ENCODE data around the gene OR2B2. TPM values are rescaled to one million over a fixed set of nuclear protein-coding genes. Genes with fewer than 3 reads are reported as not detected.
"Not testable (repeated sequence)": the region's sequence is repeated elsewhere in the genome, so short reads cannot be mapped to it uniquely, and the experiment has no call there.

Gene OR2B2
- total RNA-seq, 1 experiment from 2014 or later: not detected

- no peak for DNase-seq (ENCODE audit: low spot score)
- Mint-ChIP-seq H3K36me3 (no peaks in the 10 kb centered on the region), H3K4me3 (no peak overlapping the region), H3K27ac (no peak overlapping the region), H3K4me1 (peaks cover 1% of the 10 kb centered on the region; the same call in 1 of the 2 replicates), H3K27me3 (ENCODE audit: low read depth) (peaks cover 6% of the 10 kb centered on the region; the same call in 1 of the 2 replicates), H3K9me3 (peaks cover 21% of the 10 kb centered on the region)
- no peak for ATAC-seq
- POLR2A ChIA-PET: no interaction called here
- TF ChIP-seq FOXP1 (CRISPR knock-in tag; IDR thresholded peaks at IDR 0.05; ENCODE audit: borderline replicate concordance) (no peak), E2F5 (CRISPR knock-in tag; IDR thresholded peaks at IDR 0.05) (no peak), TEAD1 (CRISPR knock-in tag; IDR thresholded peaks at IDR 0.05) (no peak), CREB1 (CRISPR knock-in tag; IDR thresholded peaks at IDR 0.05) (no peak), OVOL2 (CRISPR knock-in tag; IDR thresholded peaks at IDR 0.05; ENCODE audit: borderline replicate concordance) (no peak), ZNF121 (CRISPR knock-in tag; IDR thresholded peaks at IDR 0.05) (no peak), ZNF219 (CRISPR knock-in tag; IDR thresholded peaks at IDR 0.05; ENCODE audit: borderline replicate concordance) (no peak), NR3C1 (CRISPR knock-in tag; conservative IDR thresholded peaks at IDR 0.05; ENCODE audit: low read depth) (no peak), HMGA2 (CRISPR knock-in tag; IDR thresholded peaks at IDR 0.05) (no peak), NR1H2 (CRISPR knock-in tag; IDR thresholded peaks at IDR 0.05) (no peak)
- CTCF ChIA-PET: no interaction called here
These were observed 36.0 kb upstream of the OR2B2 start for GRCh38 chr6:27948237-27948636.

- peak; percentile 15 for DNase-seq (ENCODE audit: low spot score)
- not testable (repeated sequence) for H3K36me3 Mint-ChIP-seq
- H3K4me3 Mint-ChIP-seq: peak overlapping the region; percentile 47
These were observed 30.9 kb upstream of the OR2B2 start for GRCh38 chr6:27943072-27943471.

GRCh38 chr6:27940766-27941165 lies 28.6 kb upstream of the OR2B2 start:
- POLR2A ChIA-PET: no interaction called here
- Mint-ChIP-seq H3K9me3 (0 out of 2 replicates have a peak, but pooled peaks cover 3% of the 10 kb centered on the region), H3K4me1 (peaks cover 11% of the 10 kb centered on the region), H3K27ac (no peak overlapping the region), H3K27me3 (ENCODE audit: low read depth) (peaks cover 3% of the 10 kb centered on the region; the same call in 1 of the 2 replicates), H3K4me3 (no peak overlapping the region), H3K36me3 (no peaks in the 10 kb centered on the region)
- CTCF ChIA-PET: no interaction called here
- ATAC-seq (no peak), DNase-seq (ENCODE audit: low spot score) (no peak)
- TF ChIP-seq ERG (CRISPR knock-in tag; IDR thresholded peaks at IDR 0.05) (no peak), FOXK1 (CRISPR knock-in tag; IDR thresholded peaks at IDR 0.05) (no peak), PRRX2 (CRISPR knock-in tag; IDR thresholded peaks at IDR 0.05) (no peak), AFF4 (CRISPR knock-in tag; IDR thresholded peaks at IDR 0.05; ENCODE audit: borderline replicate concordance) (no peak), ZBTB21 (CRISPR knock-in tag; IDR thresholded peaks at IDR 0.05; ENCODE audit: borderline replicate concordance) (no peak), NR3C1 (CRISPR knock-in tag; conservative IDR thresholded peaks at IDR 0.05; ENCODE audit: low read depth) (no peak), USF1 (CRISPR knock-in tag; IDR thresholded peaks at IDR 0.05) (no peak), ZNF671 (CRISPR knock-in tag; IDR thresholded peaks at IDR 0.05) (no peak), EMX1 (CRISPR knock-in tag; IDR thresholded peaks at IDR 0.05) (no peak), ZNF512 (CRISPR knock-in tag; IDR thresholded peaks at IDR 0.05; ENCODE audit: borderline replicate concordance) (no peak)

More at GRCh38 chr6:27943072-27943471, 30.9 kb upstream of the OR2B2 start:
- ATAC-seq; H3K27me3 Mint-ChIP-seq (ENCODE audit: low read depth); CTCF ChIA-PET; POLR2A ChIA-PET; H3K27ac Mint-ChIP-seq; H3K9me3 Mint-ChIP-seq: not testable (repeated sequence)
- peaks cover 11% of the 10 kb centered on the region for H3K4me1 Mint-ChIP-seq

Measured in WTC11 (cell line).